Right cardiac atrium (tissue), 5 donors: ENCODE measurements around the gene UNC50. TPM values are rescaled to one million over a fixed set of nuclear protein-coding genes. Genes with fewer than 3 reads are reported as not detected.
"Not testable (repeated sequence)": the region's sequence is repeated elsewhere in the genome, so short reads cannot be mapped to it uniquely, and the experiment has no call there.

Source experiments
- ATAC-seq, 2 donors: fragments of 200-7000 bp; cut with Tn5 transposase; one replicate each; pipeline versions ENCODE4 v1.8.0 to v1.9.1; 2020; ENCODE audit warnings: moderate library complexity in 2 of 2, mild to moderate bottlenecking in 1 of 2
- DNase-seq, 3 donors: peaks; one replicate each; pipeline ENCODE4 v3.0.0-alpha.2; 2020
- H3K27ac ChIP-seq: one replicate; pipeline ENCODE4 v1.5.1; 2013; ENCODE audit warnings: mild to moderate bottlenecking, low read length, control low read depth, moderate library complexity
- H3K27me3 ChIP-seq: one replicate; pipeline ENCODE4 v1.6.1; 2013; ENCODE audit not compliant: control insufficient read depth, insufficient read depth
- H3K4me1 ChIP-seq: one replicate; pipeline ENCODE4 v1.6.1; 2013; ENCODE audit warnings: low read length; ENCODE audit not compliant: control insufficient read depth, insufficient read depth
- H3K4me3 ChIP-seq: one replicate; pipeline ENCODE4 v1.5.1; 2013; ENCODE audit warnings: low read length, control low read depth
- H3K9me3 ChIP-seq: one replicate; pipeline ENCODE4 v1.6.1; 2013; ENCODE audit warnings: low read length; ENCODE audit not compliant: control insufficient read depth
- WGBS: extraction: QIAGEN DNeasy Blood & Tissue Kit; methylation state at CpG from one replicate; pipeline ENCODE4 v1.1.7; 2013; 5-methylcytosine and 5-hydroxymethylcytosine counted together
- intact Hi-C, 4 donors: fragments of 100-400 bp; cut with DNase I; formaldehyde crosslinking; loops; one replicate each; pipeline versions ENCODE4 v1.11.0 to v1.14.0; 2022 to 2023
- polyA plus RNA-seq: library from polyadenylated mRNA; stranded (reverse); fragments of 200-250 nt; gene quantifications from one replicate; pipeline ENCODE4 v1.2.3, GENCODE V29; 2013
- total RNA-seq, 4 donors: library from RNA; stranded (reverse); fragmentation: NEBNext Ultra II Directional; extraction: Animal tissue kit (Norgen Biotek cat#: 25700); gene quantifications; one replicate each; pipeline ENCODE4 v1.2.1, GENCODE V29; 2021
- donor health status: healthy with polysubstance abuse.
- donor health status: DM: no; HTN: yes; CAD: no.
- donor health status: DM: no; HTN: no; CAD: no.
- donor health status: DM: no; HTN: yes; CAD: no; lungs with severe emphysema.
- donor health status: DM: yes; HTN: yes; CAD: no.

The UNC50 gene
- total and polyA plus RNA-seq, 5 donors: 29.4 to 38.1 (median 31.4) TPM

DNA sequence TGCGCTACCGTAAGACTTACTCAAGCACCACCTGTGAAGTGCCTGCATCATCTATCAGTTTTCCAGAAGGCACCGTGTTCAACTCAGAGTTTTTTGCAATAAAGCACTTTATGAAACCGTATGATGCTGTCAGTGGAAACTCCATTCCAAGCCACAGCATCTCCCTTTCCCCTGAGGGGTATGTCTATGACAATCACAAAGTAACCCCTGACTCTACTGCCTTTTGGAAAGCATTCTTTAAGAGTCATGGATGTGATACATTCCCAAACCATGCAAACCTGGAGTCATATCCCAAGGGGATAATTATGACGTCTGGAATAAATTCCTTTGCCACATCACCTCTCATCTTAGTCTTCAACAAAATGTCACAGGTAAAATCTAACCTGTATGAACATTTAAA lies 39.2 kb downstream of the UNC50 start:
- DNase-seq (no peak), ATAC-seq (no peak)
- Histone ChIP-seq H3K27me3 (no peaks in the 10 kb centered on the region), H3K4me3 (no peak overlapping the region), H3K27ac (no peak overlapping the region), H3K4me1 (no peaks in the 10 kb centered on the region), H3K9me3 (no peaks in the 10 kb centered on the region)
- intact Hi-C loops: loop anchor here in 3 of 4 donors (2.0 to 5.0 kb wide), 2 partner anchors 189 to 190 kb away; no protein-coding TSS in a partner anchor
- WGBS: 72% methylated on average over 5 of the region's 5 CpGs

DNA sequence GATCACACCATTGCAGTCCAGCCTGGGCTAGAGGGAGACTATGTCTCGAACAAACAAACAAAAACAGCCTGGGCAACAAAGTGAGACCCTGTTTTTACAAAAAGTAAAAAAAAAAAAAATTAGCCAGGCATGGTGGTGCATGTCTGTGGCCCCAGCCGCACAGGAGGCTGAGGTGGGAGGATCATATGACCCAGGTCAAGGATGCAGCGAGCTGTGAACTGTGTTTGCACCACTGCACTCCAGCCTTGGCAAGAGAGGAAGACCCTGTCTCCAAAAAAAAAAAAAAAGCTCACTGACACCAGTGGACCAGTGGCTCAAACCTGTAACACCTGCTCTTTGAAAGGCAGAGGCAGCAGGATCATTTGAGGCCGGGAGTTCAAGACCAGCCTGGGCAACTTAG lies 40.1 kb downstream of the UNC50 start:
- ATAC-seq: no peak
- intact Hi-C loops: loop anchor here in 3 of 4 donors (2.0 to 5.0 kb wide), 2 partner anchors 188 to 189 kb away; no protein-coding TSS in a partner anchor
- no peak overlapping the region for H3K4me3 ChIP-seq

DNA sequence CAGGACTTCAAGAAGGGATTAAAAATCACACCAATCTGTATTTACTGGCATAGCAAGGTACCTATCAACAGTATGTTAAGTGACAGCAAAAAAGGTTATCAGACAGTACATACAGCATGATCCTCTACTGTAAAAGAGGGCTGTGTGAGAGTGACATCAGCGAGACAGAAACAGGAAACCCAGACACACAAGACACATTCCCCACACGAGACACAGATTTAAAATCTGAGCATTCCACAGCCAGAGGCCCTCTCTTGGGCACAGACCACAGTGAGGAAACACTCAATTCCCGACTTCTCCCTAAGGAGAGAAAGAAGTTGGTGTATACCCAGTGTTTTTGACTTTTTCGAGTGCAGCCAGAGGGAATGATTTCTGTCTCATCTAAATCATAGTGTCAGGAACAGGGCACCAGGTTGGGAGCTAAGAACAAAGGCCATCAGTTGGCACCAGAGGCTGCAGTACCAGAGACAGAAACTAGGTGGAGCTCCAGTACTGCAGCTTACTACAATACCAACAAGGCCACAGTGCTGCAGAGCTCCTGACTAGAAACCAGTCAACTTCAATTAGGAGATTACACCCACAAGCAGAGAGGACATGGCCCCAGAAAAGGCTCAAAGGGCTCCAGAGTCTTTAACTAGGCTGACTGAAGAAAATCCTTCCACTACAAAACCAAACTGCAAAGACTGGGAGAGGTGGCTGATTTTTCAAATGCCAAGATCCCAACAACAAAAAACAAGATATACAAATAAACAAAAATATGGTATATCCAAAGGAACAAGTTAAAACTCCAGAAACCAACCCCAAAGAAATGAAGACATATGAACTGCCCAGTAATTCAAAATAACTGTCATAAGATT lies 41.0 kb downstream of the UNC50 start:
- DNase-seq (peak; percentile 62 to 83 (median 68)), ATAC-seq (peak; percentile 93 to 94)
- Histone ChIP-seq H3K27me3 (no peaks in the 10 kb centered on the region), H3K9me3 (no peaks in the 10 kb centered on the region), H3K4me1 (no peaks in the 10 kb centered on the region), H3K27ac (no peak overlapping the region), H3K4me3 (no peak overlapping the region)
- intact Hi-C loops: loop anchor here (1.0 to 5.0 kb wide), 3 partner anchors 187 to 188 kb away; no protein-coding TSS in a partner anchor
- 12% methylated on average over 4 of the region's 4 CpGs for WGBS

More for the DNA sequence above, 40.1 kb downstream of the UNC50 start:
- 82% methylated on average over 4 of the region's 4 CpGs for WGBS
- H3K4me1 ChIP-seq: no peaks in the 10 kb centered on the region
- no peaks in the 10 kb centered on the region for H3K9me3 ChIP-seq
- no peaks in the 10 kb centered on the region for H3K27me3 ChIP-seq
- H3K27ac ChIP-seq: no peak overlapping the region
- DNase-seq: no peak

DNA sequence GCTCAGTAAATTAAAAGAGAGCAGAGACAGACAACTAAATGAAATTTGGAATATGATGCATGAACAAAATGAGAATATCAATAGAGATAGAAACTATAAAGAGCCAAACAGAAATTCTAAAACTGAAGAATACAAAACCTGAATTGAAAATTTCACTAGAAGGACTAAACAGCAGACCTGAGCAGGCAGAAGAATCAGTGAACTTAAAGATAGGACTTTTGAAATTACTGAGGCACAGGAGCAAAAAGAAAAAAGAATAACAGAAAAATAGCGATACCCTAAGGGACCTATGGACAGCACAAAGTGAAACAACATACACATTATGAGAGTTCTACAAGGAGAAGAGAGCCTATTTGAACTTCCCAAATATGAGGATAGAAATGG lies 41.6 kb downstream of the UNC50 start:
- ATAC-seq: no peak
- H3K27me3 ChIP-seq: no peaks in the 10 kb centered on the region
- intact Hi-C loops: loop anchor here (1.0 to 10.0 kb wide), 4 partner anchors 75 to 187 kb away; no protein-coding TSS in a partner anchor
- no peaks in the 10 kb centered on the region for H3K9me3 ChIP-seq
- no peak overlapping the region for H3K4me3 ChIP-seq
- H3K4me1 ChIP-seq: no peaks in the 10 kb centered on the region
- no peak for DNase-seq
- H3K27ac ChIP-seq: no peak overlapping the region
- WGBS: 98% methylated on average over 1 of the region's 1 CpG

DNA sequence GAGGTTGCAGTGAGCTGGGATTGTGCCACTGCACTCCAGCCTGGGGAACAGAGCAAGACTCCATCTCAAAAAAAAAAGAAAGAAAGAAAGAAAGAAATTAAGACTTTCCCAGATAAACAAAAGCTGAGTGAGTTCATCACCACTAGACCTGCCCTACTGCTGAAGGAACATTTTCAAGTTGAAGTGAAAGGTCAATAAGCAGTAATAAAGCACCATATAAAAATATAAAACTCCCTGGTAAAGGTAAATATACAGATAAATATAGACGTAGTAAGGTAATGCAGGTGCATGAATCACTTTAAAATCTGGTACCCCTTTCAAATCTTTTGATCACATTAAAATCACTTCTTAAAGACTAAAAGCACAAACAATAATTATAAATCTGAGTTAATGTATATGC lies 42.6 kb downstream of the UNC50 start:
- H3K27me3 ChIP-seq: no peaks in the 10 kb centered on the region
- intact Hi-C loops: loop anchor here in 1 of 4 donors (10.0 kb wide), 1 partner anchor 74 kb away; no protein-coding TSS in a partner anchor
- H3K27ac ChIP-seq: no peak overlapping the region
- DNase-seq (no peak), ATAC-seq (no peak)
- no peak overlapping the region for H3K4me3 ChIP-seq
- no peaks in the 10 kb centered on the region for H3K9me3 ChIP-seq
- WGBS: 96% methylated on average over 1 of the region's 1 CpG
- no peaks in the 10 kb centered on the region for H3K4me1 ChIP-seq

DNA sequence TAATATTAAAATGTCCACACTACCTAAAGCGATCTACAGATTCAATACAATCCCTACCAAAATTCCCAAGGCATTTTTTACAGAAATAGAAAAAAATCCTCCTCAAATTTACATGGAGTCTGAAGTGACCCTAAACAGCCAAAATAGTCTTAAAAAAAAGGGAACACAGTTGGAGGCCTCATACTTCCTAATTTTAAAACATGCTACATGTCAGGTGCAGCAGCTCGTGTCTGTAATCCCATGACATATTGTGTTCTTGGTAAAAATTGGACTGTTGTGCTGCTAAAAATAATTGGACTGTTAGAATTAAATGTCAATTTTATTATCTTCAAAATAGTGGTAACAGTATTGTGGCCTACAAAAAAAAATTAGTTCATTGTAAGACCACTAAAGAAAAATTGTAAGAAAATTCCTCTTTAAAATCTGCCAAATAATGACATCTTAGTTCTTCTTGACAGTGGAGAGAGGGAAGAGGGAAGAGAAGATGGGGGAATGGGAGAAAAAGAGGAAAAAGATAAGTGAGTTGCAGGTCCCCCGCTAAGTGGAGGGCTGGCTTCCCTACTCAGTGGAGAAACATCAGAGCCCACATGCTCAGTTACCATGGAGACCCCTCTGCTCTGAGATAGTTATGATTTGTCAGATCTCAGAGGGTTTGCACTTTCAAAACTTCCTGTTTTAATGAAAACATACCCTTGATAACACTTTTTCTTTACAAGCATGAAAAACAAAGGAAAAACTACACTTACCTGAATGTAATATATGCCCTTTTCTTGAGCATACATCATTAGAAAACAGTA lies 46.5 kb downstream of the UNC50 start:
- no peak for ATAC-seq

DNA sequence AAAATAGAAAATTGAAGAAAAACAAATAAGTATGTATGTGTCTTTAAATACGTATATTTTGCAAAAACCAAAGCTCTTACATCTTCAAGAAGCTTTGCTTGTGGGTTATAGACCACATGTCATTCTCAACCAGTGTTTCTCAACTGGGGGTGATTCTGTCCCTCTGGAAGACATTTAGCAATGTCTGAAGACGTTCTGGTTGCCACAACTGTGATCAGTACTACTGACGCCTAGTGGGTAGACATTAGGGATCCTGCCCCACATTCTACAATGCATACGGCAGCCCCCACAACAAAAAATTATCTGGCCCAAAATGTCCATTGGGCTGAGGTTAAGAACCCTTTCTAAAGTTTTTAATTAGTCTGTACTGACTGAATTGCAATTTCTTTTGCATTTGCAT lies 48.4 kb downstream of the UNC50 start:
- Histone ChIP-seq H3K4me3 (no peak overlapping the region), H3K27ac (no peak overlapping the region), H3K9me3 (no peaks in the 10 kb centered on the region), H3K4me1 (no peaks in the 10 kb centered on the region), H3K27me3 (no peaks in the 10 kb centered on the region)
- ATAC-seq: no peak
- WGBS: 81% methylated on average over 4 of the region's 4 CpGs
- DNase-seq: no peak
- intact Hi-C loops: loop anchor here in 1 of 4 donors (10.0 kb wide), 1 partner anchor 68 kb away; no protein-coding TSS in a partner anchor

More for the DNA sequence above, 46.5 kb downstream of the UNC50 start:
- Histone ChIP-seq H3K9me3 (no peaks in the 10 kb centered on the region), H3K27ac (no peak overlapping the region), H3K4me1 (no peaks in the 10 kb centered on the region), H3K27me3 (no peaks in the 10 kb centered on the region), H3K4me3 (no peak overlapping the region)
- intact Hi-C loops: loop anchor here in 1 of 4 donors (10.0 kb wide), 1 partner anchor 70 kb away; no protein-coding TSS in a partner anchor
- 71% methylated on average over 3 of the region's 3 CpGs for WGBS
- no peak for DNase-seq

DNA sequence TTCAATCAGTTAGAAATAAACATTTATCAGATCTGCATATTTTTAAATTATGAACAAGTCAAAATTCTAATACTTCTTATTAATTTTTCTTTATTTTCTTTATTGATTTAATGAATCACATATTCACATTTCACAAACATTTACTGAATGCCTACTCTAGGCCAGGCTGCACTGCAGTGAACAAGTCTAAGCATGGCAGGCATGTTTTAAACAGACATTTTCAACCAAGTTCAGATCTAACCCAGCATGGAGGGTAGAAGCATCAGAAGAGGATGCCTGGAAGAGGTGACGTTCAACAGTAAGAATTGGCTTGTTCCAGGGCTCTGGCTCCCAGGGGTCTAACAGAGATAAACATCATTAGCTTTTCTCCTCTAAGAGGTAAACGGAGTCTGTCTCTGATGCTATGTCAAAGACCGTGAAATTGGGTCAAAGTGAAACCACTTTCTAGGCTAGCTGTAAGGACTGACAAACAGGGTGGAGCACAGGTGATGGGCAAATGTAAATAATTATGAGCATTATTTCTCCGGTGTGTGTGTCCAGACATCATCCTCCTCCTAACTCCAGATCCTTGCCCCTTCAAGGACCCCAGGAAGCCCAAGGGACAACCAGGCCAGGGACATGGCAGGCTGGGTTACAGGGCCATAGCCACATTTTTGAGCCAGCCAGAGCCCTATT lies 50.6 kb downstream of the UNC50 start:
- intact Hi-C loops: loop anchor here in 1 of 4 donors (10.0 kb wide), 1 partner anchor 66 kb away; no protein-coding TSS in a partner anchor
- no peaks in the 10 kb centered on the region for H3K9me3 ChIP-seq
- 92% methylated on average over 4 of the region's 4 CpGs for WGBS
- no peak for ATAC-seq
- no peaks in the 10 kb centered on the region for H3K27me3 ChIP-seq
- H3K4me3 ChIP-seq: no peak overlapping the region
- H3K27ac ChIP-seq: no peak overlapping the region
- H3K4me1 ChIP-seq: no peaks in the 10 kb centered on the region
- peak in 1 of 3 donors; percentile 25 for DNase-seq

DNA sequence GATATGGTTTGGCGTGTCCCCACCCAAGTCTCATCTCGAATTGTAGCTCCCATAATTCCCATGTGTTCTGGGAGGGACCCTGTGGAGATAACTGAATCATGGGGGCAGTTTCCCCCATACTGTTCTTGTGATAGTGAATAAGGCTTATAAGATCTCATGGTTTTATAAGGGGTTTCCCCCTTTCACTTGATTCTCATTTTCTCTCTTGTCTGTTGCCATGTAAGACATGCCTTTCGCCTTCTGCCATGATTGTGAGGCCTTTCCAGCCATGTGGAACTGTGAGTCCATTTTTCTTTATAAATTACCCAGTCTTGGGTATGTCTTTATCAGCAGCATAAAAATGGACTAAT lies 51.1 kb downstream of the UNC50 start:
- H3K9me3 ChIP-seq, DNase-seq, H3K27ac ChIP-seq, ATAC-seq, H3K4me3 ChIP-seq, H3K4me1 ChIP-seq, H3K27me3 ChIP-seq: not testable (repeated sequence)
- intact Hi-C loops: loop anchor here in 1 of 4 donors (10.0 kb wide), 1 partner anchor 65 kb away; no protein-coding TSS in a partner anchor
- WGBS: 89% methylated on average over 3 of the region's 3 CpGs

DNA sequence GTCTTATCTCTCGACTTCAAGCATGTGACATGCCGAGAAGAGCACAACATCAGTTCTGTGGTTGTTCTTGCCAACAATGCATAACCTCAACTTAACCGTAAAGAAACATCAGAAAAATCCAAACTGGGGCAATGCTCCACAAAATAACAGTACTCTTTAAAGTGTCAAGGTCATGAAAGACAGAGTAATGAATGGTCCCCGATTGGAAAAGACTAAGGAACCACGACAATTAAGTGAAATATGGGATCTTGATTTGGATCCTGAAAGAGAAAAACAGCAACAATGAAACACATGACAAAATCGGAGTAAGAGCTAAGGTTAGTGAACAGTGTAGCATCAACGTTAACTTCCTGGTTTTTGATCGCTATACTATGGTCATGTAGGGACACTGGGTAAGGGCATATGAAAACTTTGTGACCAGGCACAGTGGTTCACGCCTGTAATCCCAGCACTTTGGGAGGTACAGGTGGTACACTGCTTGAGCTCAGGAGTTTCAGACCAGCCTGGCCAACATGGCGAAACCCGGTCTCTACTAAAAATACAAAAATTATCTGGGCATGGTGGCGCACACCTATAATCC lies 55.2 kb downstream of the UNC50 start:
- no peaks in the 10 kb centered on the region for H3K4me1 ChIP-seq
- H3K4me3 ChIP-seq: no peak overlapping the region
- ATAC-seq (no peak), DNase-seq (no peak)
- no peaks in the 10 kb centered on the region for H3K27me3 ChIP-seq
- WGBS: 83% methylated on average over 12 of the region's 12 CpGs
- no peak overlapping the region for H3K27ac ChIP-seq
- no peaks in the 10 kb centered on the region for H3K9me3 ChIP-seq
- intact Hi-C loops: loop anchor here in 1 of 4 donors (10.0 kb wide), 1 partner anchor 51 kb away; no protein-coding TSS in a partner anchor
